Kasumi-1 (cell line): Measurements from ENCODE around the gene CFAP46.
"Not testable (repeated sequence)": the region's sequence is repeated elsewhere in the genome, so short reads cannot be mapped to it uniquely, and the experiment has no call there.

Source experiments
- DNase-seq, 2 experiments: peaks; one replicate each; lab custom pipeline; 2025; lab: John Stamatoyannopoulos, UW

Gene CFAP46

GRCh38 chr10:132786884-132787494 is 155.4 kb downstream of the CFAP46 start:
- DNase-seq, result no peak

GRCh38 chr10:132786476-132786883 is 155.9 kb downstream of the CFAP46 start:
- DNase-seq, result no peak

GRCh38 chr10:132785723-132786475 is 156.5 kb downstream of the CFAP46 start, which contains the start of gene NKX6-2:
Gene NKX6-2 (minus strand): TSS chr10:132786147. CDS start chr10:132785948, 199 bp downstream.
- DNase-seq, result no peak

- no peak for DNase-seq
Observed at GRCh38 chr10:132784866-132785722, 157.3 kb downstream of the CFAP46 start.

- DNase-seq, result no peak
Observed at GRCh38 chr10:132783940-132784865, 158.2 kb downstream of the CFAP46 start.

- no peak for DNase-seq
Observed at GRCh38 chr10:132783165-132783939, 159.0 kb downstream of the CFAP46 start.

GRCh38 chr10:132781556-132781955 is 160.8 kb downstream of the CFAP46 start:
- DNase-seq, result no peak

GRCh38 chr10:132780356-132780755 is 162.0 kb downstream of the CFAP46 start:
- no peak for DNase-seq

- no peak for DNase-seq
Observed at GRCh38 chr10:132779549-132780294, 162.6 kb downstream of the CFAP46 start.

GRCh38 chr10:132777441-132777840 is 164.9 kb downstream of the CFAP46 start:
- DNase-seq, result no peak

GRCh38 chr10:132776821-132777220 is 165.5 kb downstream of the CFAP46 start:
- no peak for DNase-seq

- no peak for DNase-seq
Observed at GRCh38 chr10:132776186-132776585, 166.2 kb downstream of the CFAP46 start.

- no peak for DNase-seq
Observed at GRCh38 chr10:132774902-132775863, 167.2 kb downstream of the CFAP46 start.

- no peak for DNase-seq
Observed at GRCh38 chr10:132774181-132774901, 168.0 kb downstream of the CFAP46 start.

GRCh38 chr10:132772816-132773215 is 169.6 kb downstream of the CFAP46 start:
- not testable (repeated sequence) for DNase-seq

GRCh38 chr10:132770061-132771021 is 172.0 kb downstream of the CFAP46 start:
- DNase-seq, result no peak
